GM18520 (cell line): ENCODE measurements around the gene PLEKHH3.

ENCODE experiments used
- ATAC-seq: cut with Tn5 transposase; IDR thresholded peaks from one replicate; pipeline ENCODE4 v1.9.1; 2021; ENCODE audit not compliant: unreplicated experiment

The PLEKHH3 gene, protein sequence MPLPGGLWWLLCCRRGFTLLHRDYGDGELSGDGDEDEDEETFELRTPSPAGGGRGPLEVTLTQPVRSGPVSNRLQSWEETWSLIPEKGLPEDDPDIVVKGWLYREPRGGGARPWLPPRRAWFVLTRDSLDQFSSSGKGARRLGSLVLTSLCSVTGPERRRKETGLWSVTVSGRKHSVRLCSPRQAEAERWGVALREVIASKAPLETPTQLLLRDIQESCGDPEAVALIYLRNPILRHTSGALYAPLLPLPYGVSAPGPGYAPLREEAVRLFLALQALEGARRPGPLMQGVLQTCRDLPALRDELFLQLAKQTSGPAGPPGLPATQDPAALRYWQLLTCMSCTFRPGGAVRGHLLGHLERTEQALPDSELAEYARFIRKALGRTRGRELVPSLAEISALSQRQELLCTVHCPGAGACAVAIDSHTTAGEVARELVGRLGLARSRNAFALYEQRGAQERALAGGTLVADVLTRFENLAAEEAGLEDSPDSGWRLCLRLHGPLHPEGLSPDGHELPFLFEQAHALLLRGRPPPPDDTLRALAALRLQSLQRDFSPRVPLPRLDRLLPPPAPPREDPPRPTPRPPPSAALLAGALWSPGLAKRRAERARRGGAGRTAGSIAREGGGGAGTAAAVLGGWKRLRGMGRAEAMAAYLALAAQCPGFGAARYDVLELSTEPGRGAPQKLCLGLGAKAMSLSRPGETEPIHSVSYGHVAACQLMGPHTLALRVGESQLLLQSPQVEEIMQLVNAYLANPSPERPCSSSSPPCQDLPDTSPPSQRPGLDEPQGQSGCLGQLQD

DNA sequence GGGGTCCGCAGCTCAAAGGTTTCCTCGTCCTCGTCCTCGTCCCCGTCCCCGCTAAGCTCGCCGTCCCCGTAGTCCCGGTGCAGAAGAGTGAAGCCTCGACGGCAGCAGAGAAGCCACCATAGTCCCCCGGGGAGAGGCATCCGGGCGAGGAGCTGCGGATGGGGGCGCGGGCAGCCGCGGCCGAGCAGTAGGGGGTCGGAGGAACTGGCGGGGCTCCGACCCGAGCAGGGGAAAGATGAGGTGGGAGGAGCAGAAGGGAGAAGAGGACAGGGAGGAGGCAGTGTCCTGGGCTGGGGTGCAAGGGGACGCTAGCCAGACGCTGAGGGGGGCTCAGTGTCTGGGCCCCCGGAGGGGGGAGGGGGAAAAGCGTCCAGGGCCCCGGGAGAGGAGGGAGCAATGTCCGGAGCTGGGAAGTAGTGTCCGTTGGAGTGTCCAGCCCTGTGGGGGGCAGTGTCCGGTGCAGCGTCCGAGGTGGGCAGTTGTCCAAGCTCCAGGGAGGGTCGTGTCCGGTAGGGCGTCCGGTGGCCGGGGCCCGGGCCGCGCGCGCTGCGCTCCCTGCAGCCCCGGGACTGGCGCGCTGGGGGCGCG, at the start of gene PLEKHH3:
Gene PLEKHH3 (minus strand): TSS at position 571 of the 588 bp plus-strand sequence. CDS start 431 bp downstream, at position 140.
- no peak for ATAC-seq

DNA sequence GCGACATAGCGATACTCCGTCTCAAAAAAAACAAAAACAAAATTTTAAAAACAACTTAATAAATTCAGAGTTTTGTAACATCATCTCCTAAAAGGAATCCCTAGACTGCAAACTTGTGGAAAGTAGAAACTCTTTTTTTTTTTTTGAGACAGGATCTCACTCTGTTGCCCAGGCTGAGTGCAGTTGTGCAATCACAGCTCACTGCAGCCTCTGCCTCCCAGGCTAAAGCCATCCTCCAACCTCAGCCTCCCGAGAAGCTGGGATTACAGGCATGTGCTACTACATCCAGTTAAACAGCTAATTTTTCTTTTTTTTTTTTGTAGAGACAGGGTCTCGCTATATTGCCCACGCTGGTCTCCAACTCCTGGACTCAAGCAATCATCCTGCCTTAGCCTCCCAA, 48.3 kb upstream of the PLEKHH3 start:
- ATAC-seq, result no peak

DNA sequence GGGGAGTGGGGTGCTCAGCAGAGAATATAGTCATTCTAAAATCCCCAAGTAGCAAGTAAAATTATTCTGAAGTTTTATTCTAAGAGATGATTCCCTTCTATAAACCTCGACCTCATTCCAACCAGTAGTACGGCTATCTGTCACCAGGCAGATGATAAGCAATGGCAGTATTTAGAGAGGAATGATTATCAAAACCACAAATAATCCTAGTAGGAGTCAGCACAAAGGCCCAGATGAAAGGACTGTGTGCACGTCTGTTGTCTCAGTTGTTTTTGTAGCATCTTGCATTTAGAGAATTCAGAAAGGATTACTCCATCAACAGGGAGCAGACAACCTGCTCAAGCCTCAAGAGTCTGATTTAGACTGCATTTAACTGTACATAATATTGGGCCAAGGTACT, 46.8 kb upstream of the PLEKHH3 start:
- no peak for ATAC-seq

DNA sequence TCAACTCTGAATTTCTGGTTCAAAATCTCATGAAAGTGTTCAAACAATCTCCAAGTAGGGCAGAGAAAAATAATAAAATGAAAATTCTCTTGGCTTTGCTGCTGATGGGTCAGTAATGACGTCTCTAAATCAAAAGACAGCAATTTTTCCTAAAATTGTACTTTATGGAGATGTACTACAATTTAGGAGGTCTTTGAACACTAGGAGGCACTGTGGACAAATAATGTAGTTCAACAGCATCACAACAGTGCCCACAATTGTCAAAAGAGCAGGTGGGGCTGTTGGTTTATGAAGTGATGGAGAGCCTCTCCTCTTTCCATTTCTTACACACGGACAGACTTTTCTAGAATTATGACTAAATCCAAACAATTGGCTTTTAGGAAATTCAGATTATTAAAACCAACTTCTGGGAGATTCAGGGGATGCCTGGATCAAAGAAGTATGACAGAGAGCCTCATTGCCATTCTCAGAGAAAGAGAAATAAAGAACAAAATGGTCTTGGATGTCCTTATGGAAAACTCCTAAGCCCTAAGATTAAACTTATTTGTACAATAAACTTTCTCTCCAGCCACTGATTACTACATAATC, 44.3 kb upstream of the PLEKHH3 start:
- ATAC-seq, result no peak

DNA sequence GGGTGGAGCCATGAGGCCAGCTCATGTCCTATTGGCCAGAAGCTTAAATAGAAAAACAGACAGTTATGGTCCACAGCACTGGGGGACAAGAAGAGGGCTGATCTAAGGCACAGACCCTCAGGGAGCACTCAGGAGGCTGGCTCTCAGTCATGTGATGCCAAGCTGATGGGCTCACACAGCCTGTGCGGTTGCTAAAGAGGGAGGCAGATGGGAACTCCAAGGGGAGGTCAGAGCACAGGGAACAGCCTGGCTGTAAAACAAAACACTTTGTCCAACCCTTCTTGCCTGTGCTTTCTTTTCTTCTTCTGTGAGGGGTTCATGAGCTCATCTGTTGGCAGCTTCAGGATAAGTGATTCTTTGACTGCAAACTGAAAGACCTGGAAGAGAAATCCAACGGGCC, 32.8 kb upstream of the PLEKHH3 start:
- no peak for ATAC-seq

DNA sequence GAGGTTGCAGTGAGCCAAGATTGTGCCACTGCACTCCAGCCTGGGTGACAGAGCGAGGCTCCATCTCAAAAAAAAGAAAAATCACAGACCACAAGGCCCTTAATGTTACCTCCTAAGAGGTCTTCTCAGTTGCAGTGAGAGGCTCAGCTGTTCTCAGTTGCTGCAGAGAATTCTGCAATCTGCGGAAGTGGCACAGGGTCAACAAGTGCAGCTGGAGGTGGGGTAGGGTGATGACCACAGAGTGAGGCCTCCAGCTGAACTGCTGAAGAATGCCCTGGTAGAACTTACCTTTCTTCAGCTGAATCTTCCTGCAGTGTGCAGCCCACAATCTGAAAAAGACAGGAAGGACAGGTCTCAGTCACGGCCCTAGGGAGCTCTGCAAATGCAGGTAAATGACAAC, 31.8 kb upstream of the PLEKHH3 start:
- no peak for ATAC-seq

DNA sequence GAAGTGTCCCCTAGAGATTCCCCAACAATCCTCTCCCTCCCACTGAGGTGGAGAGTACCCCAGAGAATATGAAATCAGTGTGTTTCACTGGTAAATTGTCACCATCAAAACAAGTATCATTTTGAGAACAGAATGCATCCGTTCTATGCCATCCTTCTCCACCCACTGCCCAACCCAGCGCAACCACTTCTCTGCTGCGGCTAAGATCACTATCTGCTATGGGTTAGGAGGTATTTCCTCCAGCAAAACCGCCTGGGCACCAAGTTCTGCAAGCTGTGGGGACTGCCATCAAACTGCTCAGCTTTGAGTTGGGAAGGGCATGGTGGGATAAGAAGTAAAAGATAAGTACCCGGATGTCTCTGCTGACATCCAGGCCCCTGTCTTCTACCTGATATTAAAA, 29.9 kb upstream of the PLEKHH3 start:
- ATAC-seq, result no peak

DNA sequence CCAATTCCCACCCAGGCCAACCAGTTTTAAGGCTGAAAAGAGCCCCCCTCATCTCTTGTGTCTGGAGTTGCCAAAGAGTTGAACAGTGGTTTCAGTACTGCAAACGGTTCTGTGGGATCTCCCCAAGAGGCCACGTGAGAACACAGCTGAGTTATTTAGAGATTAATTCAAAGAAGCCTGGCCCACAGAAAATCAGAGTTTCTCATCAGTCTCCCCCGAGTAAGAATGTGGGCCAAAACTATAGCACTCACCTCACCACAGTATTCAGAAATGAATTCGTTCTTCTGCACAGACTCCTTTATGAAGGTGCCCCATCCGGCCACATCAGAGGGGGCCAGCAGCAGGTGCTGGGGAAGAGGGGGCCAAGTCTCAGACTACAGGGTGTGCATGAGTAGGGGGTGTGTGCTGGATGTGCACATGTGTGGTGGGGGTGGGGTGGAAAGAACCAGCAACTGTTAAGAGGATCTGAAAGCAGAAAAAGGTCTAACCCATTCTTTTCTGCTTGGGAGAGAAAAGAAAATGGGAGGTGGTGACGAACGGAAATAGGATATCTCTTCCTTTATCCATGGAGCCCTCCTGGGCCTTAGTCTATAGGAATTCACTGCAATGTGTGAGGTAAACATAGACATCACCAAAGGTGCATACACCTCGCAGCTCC, 28.2 kb upstream of the PLEKHH3 start:
- ATAC-seq, result peak; percentile 51

DNA sequence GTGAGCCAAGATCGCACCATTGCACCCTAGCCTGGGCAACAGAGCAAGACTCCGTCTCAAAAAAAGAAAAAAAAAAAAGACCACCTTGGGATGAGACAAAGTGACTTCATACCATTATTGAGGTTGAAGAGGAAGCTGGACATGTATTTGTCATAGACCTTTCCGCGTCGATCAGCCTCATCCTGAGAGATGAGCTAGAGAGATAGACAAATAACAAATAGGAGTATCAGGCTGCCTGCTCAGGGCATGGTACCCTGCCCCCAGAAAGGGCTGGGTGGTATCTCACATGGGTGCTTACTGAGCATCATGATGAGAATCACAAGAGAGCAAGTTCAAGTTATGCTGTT, 27.7 kb upstream of the PLEKHH3 start:
- peak; percentile 4 for ATAC-seq

DNA sequence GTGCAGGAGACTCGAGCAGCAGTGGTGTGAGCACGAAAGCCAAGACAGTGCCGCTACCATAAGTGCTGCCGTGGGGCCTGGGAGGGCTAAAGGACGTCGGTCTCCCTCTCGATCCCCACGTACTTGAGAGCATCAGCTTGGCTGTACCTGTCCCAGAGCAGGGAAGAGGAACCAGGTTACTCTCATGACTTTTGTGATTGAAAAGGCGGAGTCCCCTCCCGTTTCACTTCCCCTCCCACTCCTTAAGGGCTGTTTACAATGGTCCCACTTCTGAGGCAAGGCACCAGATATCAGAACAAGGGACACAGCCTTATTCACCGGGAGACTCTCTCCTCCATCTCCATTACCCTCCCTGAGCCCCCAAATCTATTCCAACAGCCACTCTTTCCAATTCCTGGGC, 25.7 kb upstream of the PLEKHH3 start:
- ATAC-seq, result no peak

DNA sequence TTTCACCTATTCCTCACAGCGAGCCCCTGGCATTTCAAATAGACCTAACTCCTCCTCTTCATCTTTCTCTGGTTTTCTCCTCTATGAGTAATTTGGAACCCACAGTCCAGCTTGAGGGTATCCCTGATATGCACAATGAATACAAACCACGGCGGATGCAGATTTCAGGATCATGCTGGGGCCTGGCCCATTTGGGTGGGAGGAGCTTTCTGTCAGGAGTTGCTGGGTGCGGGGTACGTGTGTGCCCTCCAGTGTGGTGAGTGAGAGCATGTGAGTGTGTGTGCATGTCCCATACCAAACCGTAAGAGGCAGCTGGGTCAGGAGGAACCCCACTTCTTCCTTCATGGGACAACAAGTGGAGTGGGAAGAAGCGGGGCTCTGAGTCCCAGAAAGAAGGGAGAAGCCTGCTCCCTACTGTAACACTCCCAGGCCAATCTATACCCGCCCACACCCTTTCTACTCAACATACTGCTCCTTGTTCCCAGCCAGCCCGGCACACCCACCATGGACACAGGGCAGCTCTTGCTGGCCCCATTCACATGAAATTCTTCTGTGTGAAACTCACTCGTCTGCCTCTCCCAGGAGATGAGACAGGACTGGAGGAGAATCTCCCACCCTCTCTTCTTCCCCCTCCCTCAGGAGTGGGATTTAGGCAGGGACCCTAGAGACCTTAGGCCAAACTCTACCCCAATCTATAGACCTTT, 23.9 kb upstream of the PLEKHH3 start:
- no peak for ATAC-seq

DNA sequence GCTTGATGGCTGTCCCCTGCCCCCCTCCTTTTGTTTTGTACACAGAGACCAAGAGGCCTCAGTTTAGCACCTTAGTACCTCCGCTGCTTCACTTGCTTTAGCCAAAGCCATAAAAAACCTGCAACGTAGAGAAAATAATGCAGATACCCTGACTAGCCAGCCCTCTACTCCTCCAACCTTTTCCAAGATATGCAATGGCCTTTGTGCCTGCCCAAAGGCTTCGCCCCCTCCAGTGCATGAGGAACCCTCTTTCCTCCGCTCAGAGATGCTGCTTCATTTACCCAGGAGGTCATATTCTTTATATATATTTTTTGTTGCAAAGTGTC, 22.6 kb upstream of the PLEKHH3 start:
- no peak for ATAC-seq

DNA sequence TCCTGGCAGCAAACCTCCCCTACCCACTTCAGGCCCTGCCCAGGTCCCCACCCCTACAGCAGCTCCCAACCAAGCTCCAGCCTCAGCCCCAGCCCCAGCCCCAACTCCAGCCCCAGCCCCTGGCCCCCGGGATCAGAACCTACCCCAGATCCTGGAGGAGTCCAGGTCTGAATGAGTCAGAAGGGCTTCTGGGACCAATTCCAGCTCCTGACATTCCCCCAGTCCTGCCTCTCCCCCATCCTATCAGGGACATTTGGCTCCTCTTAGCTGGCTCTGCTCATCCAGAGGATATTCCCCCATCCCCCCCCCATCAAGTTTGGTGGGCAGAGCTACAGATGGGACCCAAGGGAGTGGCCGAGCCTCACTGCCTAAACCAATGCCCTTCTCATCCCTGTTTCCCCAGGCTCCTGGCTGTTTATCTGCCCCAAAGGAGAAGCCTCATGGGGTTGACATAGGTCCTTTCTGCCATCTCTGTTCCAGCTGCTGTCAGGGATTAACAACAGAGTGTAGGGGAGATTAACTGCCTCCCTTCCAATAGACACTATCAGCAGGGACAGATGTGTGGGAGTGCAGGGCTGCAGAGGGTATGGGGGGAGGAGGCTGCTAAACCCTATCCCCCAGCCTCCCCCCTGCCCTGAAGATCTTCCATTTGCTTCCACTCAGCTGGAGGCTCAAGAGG, 22.1 kb upstream of the PLEKHH3 start:
- ATAC-seq, result no peak

DNA sequence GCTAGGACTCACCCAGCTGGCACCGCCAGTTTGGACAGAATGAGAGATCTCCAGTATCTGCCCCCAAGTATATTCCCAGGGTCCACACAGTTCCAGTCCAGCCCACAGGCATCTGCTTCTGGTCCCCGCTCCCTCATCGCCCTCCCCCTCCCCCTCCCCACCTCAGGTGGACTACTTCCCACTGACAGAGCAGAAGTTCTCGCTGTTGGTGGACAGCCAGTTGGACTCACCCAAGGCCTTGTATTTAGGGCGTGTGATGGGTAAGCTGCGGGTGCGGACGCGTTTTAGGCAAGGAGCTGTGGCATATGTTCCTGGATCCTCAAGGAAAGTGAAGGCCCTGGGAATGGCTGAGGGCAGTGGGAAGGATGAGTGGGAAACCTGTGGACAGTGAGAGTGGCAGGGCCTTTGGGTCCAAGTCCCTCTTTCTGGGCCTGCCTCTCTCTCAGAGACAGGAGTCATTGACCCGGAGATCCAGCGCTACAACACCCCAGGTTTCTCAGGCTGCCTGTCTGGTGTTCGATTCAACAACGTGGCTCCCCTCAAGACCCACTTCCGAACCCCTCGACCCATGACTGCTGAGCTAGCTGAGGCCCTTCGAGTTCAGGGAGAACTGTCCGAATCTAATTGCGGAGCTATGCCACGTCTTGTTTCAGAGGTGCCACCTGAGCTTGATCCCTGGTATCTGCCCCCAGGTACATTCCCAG, 20.5 kb upstream of the PLEKHH3 start:
- ATAC-seq, result no peak

DNA sequence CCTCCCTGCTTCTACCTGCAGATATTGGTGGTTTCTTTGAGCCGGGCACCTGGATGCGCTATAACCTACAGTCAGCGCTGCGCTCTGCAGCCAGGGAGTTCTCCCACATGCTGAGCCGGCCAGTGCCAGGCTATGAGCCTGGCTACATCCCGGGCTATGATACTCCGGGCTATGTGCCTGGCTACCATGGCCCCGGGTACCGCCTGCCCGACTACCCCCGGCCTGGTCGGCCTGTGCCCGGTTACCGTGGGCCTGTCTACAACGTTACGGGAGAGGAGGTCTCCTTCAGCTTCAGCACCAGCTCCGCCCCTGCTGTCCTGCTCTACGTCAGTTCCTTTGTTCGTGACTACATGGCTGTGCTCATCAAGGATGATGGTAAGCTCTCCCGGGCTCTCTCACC, 18.7 kb upstream of the PLEKHH3 start:
- ATAC-seq, result no peak

DNA sequence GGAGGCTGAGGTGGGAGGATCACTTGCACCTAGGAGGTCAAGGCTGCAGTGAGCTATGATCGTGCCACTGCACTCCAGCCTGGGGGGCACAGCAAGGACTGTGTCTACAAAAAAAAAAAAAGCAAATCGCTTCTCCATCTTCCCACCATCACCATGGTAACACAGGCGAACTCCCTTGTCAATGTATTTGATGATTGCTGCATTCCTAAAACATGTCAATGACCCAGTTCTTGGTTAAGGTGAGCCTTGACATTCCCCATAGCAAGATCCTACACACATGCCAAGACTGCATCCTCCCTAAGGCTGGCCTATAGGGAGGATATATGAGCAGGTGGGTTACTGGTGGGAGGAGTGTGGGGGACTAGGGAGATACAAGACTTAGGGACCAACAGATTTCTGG, 17.7 kb upstream of the PLEKHH3 start:
- ATAC-seq, result no peak

DNA sequence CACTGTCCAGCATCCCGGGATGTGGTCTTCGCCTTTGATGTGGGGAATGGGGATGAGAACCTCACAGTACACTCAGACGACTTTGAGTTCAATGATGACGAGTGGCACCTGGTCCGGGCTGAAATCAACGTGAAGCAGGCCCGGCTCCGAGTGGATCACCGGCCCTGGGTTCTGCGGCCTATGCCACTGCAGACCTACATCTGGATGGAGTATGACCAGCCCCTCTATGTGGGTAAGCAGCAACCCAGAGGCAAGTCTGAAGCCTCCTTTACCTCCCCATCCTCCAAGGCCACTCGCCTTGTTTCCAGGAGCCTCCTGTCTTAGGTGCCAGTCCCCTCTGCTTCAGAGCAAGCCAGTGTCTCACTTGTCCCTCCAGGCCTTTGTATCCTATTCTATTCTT, 15.7 kb upstream of the PLEKHH3 start:
- ATAC-seq, result no peak

DNA sequence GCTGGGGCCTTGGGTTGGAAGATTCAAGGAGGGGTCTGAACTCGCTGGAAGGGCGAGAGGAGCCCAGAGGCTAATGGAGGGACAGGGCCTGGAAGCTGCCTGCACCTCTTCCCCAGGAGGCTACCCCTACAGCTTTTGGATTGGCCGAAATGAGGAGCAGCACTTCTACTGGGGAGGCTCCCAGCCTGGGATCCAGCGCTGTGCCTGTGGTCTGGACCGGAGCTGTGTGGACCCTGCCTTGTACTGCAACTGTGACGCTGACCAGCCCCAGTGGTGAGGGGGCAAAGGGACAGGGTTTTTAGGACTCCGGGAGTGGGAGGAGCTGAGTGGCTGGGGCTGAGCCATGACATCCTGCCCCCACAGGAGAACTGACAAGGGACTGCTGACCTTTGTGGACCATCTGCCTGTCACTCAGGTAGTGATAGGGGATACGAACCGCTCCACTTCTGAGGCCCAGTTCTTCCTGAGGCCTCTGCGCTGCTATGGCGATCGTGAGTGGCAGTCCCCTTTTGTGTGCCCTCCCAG, 14.3 kb upstream of the PLEKHH3 start:
- ATAC-seq, result no peak

DNA sequence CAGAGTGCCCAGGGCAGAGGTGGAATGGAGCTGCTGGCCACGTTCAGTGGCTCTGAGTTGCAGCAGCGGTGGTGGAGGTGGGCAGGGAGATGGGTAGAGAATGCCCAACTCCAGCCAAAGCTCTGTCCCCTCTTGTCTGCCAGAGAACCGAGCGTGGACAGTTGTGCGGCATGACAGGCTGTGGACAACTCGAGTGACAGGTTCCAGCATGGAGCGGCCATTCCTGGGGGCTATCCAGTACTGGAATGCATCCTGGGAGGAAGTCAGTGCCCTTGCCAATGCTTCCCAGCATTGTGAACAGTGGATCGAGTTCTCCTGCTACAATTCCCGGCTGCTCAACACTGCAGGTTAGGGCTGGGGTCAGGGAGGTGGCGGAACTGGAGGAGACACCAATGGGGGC, 13.8 kb upstream of the PLEKHH3 start:
- ATAC-seq, result no peak
